SK-N-SH treated with all-trans-retinoic acid at 6 μM for 48 hours (cell line): ENCODE measurements around the gene GPR132.

Experiments
- ARNTL ChIP-seq: fragments of 450-650 bp; formaldehyde crosslinking; IDR thresholded peaks from 2 replicates; pipeline ENCODE4 v1.5.0; 2020; ENCODE audit warnings: low read depth, mild to moderate bottlenecking, moderate library complexity, borderline replicate concordance
- GLIS3 ChIP-seq: fragments of 250-450 bp; sonication (Bioruptor Pico); IDR thresholded peaks from 2 replicates; pipeline ENCODE4 v1.5.0; 2020; ENCODE audit warnings: mild to moderate bottlenecking, moderate library complexity
- ZFP3 ChIP-seq: fragments of 250-450 bp; sonication (Bioruptor Pico); IDR thresholded peaks from 2 replicates; pipeline ENCODE4 v1.5.0; 2020; ENCODE audit warnings: mild to moderate bottlenecking, moderate library complexity
- ZFP30 ChIP-seq: fragments of 450-650 bp; formaldehyde crosslinking; IDR thresholded peaks from 2 replicates; pipeline ENCODE4 v1.5.0; 2022; ENCODE audit warnings: mild to moderate bottlenecking, moderate library complexity
- ZNF8 ChIP-seq: fragments of 450-650 bp; formaldehyde crosslinking; IDR thresholded peaks from 2 replicates; pipeline ENCODE4 v1.5.0; 2020; ENCODE audit warnings: mild to moderate bottlenecking, moderate library complexity

DNA sequence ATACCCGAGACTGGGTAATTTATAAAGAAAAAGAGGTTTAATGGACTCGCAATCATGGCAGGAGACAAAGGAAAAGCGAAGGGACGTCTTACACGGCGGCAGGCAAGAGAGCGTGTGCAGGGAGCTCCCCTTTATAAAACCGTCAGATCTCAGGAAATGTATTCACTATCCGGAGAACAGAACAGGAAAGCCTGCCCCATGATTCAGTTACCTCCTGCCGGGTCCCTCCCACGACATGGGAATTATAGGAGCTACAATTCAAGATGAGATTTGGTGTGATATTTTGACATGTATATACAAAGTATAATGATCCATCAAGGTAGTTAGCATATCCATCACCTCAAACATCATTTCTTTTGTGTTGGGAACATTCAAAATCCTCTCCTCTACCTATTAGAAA lies 42.1 kb downstream of the GPR132 start:
- TF ChIP-seq ARNTL (CRISPR knock-in tag): no peak
- no peak for TF ChIP-seq ZFP3 (CRISPR knock-in tag)
- TF ChIP-seq ZNF8: no peak
- no peak for TF ChIP-seq GLIS3 (CRISPR knock-in tag)
- TF ChIP-seq ZFP30 (CRISPR knock-in tag): no peak
